Vein endothelial cell (primary cell): ENCODE data around the gene MPST. TPM values are rescaled to one million over a fixed set of nuclear protein-coding genes. Genes with fewer than 3 reads are reported as not detected.

ENCODE experiments used
- small RNA-seq: library from RNA; depleted of rRNA; stranded (forward); fragments of <200 nt; gene quantifications from one replicate; pipeline ENCODE3, GENCODE V24; 2012
- total RNA-seq: library from RNA; depleted of rRNA; stranded (reverse); fragments of >200 nt; gene quantifications from 2 replicates; pipeline ENCODE4 v1.2.3, GENCODE V29; 2012

The MPST gene
- total RNA-seq, result 103 and 165 TPM in 2 replicates

DNA sequence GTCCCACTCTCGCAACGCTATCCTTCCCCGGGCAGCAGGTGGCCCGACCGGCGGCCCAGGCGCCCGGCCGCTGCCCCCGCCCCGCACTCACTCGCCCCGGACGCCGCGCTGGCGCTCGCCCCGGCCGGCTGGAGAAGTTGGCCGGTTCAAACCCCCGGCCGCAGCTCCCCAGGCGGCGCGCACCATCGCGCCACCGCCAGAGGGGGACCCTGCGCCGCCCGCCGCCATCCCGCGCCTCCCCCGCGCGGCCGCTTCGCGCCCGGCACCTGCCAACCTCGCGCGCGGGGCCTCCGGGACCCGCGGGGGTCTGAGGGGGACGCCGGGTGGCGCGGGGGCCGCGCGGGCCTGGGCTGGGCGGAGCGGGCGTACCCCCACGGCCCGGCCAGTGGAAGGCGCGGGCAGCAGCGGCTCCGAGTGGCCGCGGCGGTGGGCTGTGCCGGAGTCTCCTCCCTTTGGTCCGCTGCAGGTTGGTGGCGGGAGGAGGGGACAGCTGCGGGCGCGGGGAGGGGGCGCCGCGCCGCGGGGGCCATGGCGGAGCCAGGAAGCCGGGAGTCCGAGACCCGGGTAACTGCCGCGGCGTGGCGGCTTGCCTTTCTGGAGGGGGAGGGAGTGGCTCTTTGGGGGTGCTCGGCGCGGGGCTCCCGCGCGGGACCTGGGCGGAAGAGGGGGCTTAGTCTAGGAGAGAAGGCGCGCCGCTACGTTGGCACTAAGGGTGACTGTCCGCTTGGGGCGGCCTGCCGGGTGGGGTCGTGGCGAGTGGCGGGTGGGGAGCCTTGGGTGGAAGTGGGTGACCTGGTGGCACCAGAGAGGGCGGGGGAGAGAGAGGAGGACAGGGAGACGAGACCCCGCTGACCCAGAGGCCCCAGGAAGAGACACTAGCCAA, at the start of gene MPST, which contains the start of gene TST:
TSS of gene MPST (plus strand) at position 434 of the 883 bp plus-strand sequence. CDS start at position 529, 95 bp downstream.
TSS of gene TST (minus strand) at position 139 of the 883 bp plus-strand sequence. CDS start 715 bp downstream, outside the sequence.

DNA sequence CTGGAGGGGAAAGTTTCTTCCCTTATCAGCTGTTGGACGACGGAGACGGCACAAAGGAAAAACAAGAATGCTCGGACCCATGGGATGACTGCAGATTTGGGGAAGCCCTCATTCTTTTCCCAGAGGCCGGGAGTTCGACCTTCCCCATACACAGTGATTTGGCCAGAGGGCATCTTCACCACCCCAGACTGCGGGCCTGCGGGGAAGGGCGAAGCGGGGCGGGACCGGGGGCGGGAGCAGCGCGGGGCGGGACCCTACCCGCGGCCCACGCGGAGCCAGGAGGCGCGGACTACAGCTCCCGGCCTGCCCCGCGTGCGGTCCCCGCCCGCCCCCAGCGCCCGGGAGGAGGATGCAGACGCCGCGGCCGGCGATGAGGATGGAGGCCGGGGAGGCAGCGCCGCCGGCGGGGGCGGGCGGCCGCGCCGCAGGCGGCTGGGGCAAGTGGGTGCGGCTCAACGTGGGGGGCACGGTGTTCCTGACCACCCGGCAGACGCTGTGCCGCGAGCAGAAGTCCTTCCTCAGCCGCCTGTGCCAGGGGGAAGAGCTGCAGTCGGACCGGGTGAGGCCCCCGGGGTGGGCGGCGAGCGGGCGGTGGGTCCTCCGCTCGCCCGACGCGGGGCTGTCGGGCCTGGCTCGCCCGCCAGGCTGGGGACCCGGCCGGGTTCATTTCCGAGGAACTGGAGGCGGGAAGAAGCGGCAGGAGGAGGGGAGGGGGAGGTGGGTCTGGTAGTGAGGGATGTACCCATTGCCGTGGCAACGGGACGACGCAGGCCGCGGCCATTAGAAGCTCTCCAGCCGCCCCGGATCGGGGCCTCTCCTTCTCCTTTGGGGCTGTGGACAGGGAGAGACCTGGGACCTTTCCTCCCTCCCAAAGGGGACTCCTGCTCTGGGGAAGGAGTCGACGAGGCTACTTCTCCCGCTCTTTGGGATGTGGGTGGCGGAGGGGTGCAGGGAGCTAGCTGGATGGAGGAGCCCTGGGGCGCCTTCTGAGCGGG, 32.1 kb downstream of the MPST start, which contains the start of gene KCTD17:
TSS of gene KCTD17 (plus strand) at position 352 of the 995 bp plus-strand sequence. CDS start at position 371, 19 bp downstream.

Small RNA genes lying within 50 kb of the gene (small RNA-seq; reads per million reads assigned to genes)
- not detected for gene RF00019

Other genes starting within 250 kb of the MPST start
- 13.6 and 18.0 TPM in 2 replicates for gene IFT27, start 243.6 kb upstream of the MPST start, total RNA-seq
- not detected in 2 replicates for gene PVALB, start 202.7 kb upstream of the MPST start, total RNA-seq
- not detected in 2 replicates for gene NCF4, start 158.7 kb upstream of the MPST start, total RNA-seq
- 15.6 and 21.6 TPM in 2 replicates for gene CSF2RB, start 106.1 kb upstream of the MPST start, total RNA-seq
- gene TST, start 295 bp upstream of the MPST start, total RNA-seq, result 60.7 and 73.8 TPM in 2 replicates
- 33.9 and 37.2 TPM in 2 replicates for gene KCTD17, start 32.0 kb downstream of the MPST start, total RNA-seq
- gene TMPRSS6, start 90.0 kb downstream of the MPST start, total RNA-seq, result not detected in 2 replicates
- under 0.01 TPM in 1 of 2 replicates, not detected in the other for gene IL2RB, start 130.2 kb downstream of the MPST start, total RNA-seq
- 13.0 and 14.4 TPM in 2 replicates for gene C1QTNF6, start 168.5 kb downstream of the MPST start, total RNA-seq
- not detected in 2 replicates for gene SSTR3, start 192.7 kb downstream of the MPST start, total RNA-seq
- gene RAC2, start 224.5 kb downstream of the MPST start, total RNA-seq, result 82.8 and 98.0 TPM in 2 replicates